Germinal center (tissue), 1 donor: ENCODE data around the gene TPCN1.

Experiments
- DNase-seq: peaks from one replicate; pipeline ENCODE4 v3.0.0; 2012; ENCODE audit warnings: mixed read lengths, low spot score

TPCN1 gene

DNA sequence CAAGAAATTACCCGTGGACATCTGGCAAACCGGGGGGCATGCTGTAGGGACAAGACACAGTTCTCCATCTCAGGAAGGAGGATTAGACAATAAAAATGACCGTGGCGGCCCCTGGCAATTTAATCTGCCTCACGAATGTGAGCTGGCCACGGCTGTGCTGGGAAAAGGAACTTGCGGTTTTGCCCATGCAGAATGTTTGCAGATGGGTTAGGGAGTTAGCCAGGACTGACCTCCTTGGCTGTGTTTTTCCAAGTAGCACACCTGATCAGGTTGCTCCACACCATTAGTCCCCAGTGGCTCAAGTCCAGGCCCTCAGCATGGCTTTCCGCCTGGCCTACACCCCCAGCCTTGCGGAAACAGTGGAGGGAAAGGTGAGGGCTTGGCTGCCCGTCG is 20.8 kb downstream of the TPCN1 start:
- DNase-seq = no peak

DNA sequence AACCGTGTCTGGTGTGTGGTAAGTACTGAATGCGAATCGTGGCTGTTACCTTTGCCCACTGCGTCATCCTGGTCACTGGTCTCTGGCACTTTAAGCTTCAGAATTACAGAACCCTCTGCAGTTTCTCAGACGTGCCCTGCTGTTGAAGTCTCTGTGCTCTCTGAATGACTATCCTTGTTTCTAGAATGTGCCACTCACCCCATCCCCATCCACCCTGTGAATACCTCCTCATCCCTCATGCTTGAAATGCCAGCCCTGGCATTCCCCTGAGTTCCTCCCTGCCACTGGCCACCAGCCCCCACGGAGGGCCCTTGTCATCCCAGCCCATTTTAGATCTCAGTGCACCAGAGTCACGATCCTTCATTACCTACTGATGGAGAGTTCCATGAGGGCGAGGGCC is 21.3 kb downstream of the TPCN1 start:
- DNase-seq = no peak

DNA sequence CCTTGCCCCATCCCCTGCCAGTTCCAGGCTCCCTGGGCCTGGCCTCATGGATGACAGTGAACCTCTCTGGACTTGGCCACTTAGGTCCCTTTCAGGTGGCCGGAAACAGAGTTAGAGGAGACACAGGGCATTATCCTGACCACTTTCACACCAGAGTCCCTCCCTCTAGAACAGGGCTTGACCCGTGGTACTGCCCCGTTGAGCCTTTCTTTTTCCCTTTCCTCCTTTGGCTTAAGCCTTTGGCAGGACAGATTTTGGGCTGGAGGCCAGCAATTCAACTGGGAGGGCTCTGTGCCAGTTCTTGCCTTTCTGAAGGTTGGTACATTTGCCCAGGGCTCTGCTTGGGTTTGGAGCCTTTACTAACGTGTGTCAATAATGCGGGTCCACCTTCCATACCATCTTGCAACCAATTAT is 22.8 kb downstream of the TPCN1 start:
- no peak for DNase-seq

DNA sequence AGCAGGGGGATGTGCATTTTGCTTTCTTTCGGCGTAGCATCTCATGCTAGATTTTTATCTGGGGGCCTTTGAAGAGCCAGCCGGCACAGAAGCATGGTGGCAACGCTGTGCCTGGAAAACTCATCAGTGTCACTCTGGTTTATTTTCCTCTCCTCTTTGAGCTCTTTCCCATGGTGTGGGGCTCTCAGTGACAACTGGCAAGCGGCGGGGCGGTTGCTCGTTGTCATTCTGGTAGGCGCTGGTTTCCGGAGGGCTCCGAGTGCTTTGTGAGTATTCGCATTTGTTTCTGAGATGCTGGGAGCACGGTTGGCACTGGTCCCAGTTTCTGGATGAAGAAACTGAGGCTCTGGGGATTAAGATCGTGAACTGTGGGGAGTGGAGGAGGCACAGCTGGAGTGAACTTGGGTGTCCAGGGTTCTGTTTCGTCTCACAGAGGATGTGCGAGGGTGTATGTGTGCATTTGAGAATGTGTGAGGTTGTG is 23.3 kb downstream of the TPCN1 start:
- DNase-seq = no peak

DNA sequence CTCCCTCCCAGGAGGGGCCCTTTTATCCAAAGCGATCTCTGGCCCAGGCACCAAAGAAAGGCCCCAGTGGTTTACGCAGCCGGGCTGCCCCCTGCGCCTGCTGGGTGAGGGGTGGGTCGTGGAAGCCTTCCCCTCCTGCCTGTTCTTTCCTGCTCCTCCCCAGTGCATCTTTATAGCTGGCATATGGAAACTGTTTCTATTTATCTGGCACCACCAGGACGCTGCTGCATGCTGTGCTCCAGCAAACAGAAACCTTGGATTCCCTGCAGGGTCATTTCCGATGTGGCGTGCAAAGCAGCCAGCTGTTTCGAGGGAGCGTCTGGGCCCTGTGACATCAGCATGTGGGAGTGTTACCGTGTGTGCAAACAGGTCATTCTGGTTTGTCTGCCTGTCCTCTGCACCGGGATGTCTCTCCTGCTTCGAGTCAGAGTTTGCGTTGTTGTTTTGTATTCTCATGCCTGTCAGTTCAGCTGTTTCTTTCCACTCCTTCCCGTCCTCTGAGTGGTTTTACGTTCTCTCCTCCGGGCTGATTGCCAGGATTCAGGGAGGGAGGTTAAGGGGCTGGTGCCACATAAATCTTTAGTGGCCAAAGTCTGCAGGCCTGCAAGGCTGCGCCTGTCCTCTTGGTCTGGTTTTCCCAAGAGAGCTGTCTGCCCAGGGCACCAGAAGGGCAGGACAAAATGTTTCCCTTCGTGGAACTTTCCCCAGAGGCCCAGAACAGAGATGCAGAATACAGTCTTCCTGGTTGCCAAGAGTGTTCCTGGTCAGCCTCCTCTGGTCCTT is 24.6 kb downstream of the TPCN1 start:
- no peak for DNase-seq

DNA sequence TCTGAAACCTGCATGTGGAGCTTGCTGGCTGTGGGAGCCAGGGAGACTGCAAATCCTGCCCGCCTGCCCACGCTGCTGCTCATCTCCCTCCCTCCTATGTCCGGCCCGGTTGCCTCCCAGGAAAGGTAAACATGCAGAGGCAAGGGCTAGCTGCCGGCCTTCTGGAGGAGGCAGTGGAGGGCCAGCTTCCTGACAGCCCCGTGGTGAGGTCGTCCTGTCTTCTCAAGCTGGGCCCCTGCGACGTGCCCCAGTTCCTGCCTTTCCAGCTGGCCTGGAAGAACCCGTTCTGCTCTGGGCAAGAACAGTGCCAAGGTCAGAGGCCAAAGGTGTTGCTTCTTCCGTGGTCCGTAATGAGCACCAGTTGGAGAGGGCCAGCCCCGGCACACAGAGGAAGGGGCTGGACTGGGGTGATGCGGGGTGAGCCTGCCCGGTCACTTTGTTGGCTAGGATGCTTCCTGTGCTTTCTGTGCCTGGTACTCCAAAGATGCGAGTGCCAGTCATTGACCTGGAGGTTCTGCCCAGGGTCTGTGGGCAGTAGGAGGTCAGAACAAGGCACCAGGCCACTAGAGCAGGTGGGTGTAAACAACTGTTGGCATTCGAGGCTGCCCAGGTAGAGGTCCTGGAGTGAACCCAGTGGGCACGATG is 25.3 kb downstream of the TPCN1 start:
- no peak for DNase-seq

DNA sequence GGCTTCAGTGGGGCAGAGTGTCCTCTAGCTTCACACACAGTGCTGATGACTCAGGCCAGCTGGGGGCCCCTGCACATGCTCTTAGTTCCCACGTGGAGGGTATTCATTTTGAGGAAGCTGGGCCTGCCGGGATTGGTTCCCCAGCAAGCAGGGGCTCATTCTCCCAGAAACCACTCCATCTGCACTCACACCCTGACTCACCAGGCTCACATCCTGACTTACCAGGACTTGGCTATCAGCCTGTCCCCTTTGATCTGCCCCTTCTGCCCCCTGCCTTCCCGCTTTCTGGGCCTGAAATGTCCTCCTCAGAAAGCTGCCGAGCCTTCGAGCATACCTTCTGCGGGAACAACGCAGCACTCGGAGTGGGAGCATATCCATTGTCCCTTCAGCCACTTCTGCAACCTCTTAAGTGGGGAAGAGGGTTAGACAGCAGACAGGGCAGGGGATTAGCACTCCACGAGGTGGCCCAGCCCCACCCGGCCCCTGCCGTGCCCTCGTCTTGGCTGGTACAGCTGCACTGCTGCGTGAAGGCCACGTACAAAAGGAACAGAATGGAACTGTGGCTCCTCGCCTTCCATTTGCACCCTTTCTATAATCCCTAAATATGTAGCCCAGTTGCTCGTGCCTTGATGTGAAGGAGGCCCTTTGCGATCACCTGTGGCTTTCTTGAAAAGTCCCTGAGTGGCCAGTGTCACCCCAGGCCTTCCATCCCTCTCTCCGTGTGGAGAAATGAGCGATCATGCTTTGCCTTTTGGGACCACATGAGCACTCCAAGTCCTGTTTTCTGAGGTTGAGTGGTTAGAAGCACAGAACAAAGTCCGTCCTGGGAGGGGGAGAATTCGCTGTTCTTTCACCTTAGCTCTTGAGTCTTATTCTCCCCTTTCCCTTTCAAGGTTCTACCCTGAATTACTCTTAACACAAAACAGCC is 26.1 kb downstream of the TPCN1 start:
- DNase-seq = no peak

DNA sequence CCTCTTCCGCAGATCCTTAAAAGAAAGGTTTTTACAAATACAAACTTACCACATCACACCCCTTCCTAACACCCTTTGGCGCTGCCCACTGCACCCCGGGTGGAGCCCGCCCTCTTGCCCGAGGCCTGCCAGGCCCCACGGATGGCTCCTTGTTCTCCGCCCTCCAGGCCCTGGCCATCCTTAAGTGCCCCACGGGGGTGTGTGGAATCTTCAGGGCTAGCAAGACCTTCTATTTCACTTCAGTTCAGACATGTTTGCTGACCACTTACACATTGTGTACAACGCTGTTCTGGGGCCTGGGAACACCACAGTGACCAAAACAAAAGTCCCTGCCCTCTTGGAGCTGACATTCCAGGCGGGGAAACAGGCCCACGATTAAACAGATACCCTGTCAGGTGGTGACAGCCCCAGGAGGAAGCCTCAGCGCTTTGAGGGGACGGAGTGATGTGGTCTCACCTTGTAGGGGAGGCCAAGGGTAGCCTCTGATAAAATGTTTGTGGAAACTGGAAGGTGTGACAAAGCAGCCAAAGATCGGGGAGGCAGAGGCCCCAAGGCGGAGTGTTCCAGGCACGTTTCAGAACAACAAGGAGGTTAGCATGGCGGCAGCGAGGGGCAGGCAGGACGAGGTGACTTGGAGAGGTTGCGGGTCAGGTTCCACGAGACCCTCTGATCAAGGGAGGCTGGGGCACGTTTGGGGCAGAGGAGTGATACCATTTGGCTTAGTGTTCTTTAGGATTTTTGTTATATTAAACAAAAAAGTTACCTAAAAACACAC is 27.0 kb downstream of the TPCN1 start:
- no peak for DNase-seq

DNA sequence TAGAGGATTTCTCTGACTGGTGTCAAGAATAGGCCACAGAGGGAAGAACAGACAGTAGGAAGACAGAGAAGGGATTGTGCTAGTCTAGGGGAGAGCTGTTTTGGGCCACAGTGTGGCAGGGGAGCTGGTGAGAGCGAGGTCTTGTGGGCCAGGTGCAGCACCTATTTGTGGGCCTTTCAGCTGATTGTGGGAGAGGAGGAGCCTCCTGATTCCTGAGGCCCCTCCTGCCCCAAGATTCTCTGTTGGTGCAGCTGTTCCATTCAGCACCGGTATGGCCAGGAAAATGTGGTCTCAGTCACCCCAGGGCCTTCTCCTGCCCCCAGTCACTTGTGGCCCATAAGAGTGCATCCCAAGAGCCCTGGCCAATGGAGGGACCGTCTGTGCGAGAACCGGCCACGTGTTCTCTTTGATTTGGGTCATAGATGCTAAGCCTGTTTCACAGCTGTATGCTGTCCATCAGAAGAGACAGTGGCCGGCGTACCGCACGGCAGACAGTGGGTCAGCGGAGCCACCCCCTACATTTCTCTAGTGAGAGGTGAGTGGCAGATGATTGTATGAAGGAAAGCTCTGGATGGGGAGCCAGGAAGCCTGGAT is 27.7 kb downstream of the TPCN1 start:
- DNase-seq = no peak

DNA sequence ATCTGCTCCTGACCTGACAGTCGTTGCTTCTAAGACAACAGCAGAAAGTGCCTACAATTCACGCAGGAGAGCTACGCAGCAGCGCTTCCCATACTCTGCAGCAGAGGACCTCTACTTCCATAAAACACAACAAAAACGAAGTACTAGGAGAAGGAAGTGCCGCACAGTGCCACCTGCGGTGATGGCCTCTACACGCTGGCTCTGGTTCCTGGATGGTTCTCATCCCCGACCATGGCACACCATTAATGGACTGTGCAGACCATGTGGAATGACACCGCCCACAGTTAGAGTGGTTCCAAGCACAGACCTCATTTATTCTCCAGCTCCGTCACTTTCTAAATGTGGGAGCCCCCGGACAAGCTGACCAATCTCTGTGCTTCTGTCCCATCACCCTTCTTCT is 28.3 kb downstream of the TPCN1 start:
- no peak for DNase-seq

DNA sequence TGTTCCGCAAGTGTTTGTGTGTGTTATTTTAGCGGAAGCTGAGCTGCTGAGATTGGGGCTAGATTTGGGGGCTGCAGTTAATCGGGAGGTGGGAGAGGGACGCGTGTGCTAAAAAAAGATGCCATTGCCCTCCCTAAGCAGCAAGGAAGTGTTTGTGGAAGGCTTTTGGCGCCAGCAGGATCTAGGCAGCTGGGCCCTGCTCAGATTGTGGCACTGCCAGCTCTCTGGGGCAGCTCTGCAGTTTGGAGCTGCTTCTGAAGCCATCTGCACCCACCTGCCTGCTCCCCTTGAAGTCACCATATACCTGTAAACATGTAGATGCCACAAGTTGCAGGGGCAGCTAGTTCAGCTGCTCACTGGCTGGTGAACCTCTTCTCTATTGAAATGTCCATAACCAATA is 28.8 kb downstream of the TPCN1 start:
- DNase-seq = no peak

DNA sequence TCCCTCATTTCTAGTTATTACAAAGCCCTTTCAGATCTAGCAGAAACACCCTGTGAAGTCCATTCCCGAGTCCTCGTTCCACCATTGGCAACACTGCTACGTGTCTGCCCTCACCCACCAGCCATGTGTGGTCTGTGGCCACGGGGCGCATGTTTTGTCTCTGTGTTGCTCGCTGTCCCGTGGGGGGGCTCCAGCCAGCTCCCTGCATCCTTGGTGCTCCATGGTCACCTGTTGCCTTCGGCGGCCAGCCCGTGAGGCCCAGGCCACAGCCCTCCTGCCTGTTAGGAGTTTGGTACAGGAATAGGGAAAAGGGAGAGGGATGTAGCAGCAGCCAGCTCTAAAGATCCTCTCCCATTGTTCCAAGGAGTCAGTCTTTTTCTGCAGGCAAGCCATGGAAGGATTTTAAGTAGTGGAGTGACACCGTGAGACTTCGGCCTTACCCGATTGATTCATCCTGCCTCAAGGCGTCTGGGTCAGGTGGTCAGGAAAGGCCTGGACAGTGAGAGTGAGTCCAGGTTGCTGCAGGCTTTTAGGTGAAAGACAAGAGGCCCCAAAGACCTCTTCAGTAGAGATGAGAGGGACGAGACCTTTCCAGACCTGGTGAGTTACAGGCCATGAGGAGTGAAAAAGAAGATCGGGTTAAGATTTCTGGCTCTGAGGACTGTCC is 30.3 kb downstream of the TPCN1 start:
- DNase-seq = no peak

DNA sequence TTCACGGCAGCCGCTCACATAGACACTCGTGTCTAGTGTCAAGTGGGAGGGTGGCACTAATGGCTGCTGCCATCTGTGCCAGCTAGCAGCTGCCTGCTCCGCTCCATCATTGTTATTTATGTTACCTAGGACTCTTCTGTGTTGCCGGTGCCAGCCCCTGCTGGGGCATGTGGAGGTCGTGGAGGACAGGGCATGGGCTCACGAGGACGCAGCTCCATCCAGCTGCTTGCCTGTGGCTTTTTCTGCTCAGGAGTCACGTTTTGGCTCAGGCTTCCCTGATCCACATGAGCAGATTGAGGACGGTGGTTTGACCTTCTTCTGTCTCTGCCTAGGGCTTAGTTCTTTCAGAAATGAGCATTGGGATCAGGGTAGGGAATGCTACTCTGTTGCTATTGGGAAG is 31.2 kb downstream of the TPCN1 start:
- DNase-seq = no peak

DNA sequence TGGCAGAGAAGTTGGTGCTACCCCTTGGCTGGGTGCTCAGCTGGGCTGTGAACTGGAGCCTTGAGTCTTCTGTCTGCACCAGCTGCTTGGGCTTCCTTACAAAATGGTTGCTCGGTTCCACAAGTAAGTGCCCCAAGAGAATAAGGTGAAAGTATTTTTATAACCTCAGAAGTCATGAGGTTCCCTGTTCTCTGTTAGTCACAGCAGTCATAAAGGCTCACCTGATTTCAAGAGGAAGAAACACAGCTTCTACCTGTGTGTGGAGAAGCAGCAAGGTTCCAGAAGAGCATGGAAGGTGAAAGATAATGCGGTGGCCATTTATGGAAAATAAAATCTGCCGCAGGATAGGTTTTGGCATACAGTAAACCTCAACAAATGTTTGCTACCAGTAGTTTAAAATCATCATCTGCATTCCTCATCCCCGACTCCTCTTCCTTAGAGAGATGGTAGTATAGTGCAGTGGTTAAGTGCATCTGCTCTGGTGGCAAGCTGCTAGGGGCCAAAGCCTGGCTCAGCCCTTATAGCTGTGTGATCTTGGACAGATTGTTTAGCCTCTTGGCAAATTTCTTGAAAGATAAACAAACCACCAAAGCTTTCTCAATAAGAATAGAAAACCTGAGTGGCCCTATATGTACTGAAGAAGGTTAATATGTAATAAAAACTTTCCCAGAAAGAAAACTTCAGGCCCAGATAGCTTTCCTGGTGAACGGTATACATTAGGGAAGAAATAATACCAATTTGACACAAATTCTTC is 32.4 kb downstream of the TPCN1 start:
- DNase-seq = no peak

DNA sequence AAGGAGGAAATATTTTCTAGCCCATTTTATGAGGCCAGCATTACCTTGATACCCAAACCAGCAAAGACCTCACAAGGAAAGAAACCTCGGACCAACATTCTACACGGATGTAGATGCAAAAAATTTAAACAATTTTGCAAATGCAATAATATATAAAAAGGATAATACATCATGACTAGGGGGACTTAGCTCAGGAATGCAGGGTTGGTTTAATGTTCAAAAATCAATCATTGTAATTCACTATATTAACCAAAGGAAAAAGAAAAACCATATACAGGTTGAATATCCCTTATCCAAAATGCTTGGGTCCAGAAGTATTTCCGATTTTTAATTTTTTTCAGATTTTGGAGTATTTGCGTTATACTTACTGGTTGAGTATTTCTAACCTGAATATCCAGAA is 33.0 kb downstream of the TPCN1 start:
- DNase-seq = no peak

DNA sequence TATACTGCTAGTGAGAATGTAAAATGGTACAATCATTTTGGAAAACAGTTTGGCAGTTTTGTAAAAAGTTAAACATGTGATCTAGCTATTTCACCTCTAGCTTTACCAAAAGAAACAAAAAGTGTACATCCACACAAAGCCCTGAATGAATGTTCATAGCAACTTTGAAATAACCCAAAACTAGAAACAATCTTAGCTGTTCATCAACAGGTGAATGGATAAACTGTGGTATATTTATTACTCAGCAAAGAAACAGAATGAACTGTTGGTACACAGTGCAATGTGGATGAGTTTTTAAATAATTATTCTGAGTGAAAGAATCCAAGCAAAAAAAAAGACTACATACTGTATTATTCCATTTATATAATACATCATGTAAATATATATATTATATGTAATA is 36.3 kb downstream of the TPCN1 start:
- no peak for DNase-seq

DNA sequence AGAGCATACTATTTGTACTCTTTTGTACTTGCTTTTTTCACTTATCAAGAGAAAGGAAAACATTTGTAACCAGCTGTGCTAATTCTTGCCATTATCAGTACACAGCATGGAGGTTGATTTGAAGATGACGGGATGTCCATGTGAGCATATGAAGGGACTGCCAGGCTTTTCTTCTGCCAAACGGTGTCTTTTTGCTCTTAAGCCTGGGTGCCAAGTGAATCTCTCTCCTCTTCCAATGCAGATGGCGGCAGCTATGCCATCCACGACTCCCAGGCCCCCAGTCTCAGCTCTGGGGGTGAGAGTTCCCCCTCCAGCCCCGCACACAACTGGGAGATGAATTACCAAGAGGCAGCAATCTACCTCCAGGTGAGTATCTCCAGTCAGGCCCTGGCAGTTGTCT is 38.9 kb downstream of the TPCN1 start:
- no peak for DNase-seq

DNA sequence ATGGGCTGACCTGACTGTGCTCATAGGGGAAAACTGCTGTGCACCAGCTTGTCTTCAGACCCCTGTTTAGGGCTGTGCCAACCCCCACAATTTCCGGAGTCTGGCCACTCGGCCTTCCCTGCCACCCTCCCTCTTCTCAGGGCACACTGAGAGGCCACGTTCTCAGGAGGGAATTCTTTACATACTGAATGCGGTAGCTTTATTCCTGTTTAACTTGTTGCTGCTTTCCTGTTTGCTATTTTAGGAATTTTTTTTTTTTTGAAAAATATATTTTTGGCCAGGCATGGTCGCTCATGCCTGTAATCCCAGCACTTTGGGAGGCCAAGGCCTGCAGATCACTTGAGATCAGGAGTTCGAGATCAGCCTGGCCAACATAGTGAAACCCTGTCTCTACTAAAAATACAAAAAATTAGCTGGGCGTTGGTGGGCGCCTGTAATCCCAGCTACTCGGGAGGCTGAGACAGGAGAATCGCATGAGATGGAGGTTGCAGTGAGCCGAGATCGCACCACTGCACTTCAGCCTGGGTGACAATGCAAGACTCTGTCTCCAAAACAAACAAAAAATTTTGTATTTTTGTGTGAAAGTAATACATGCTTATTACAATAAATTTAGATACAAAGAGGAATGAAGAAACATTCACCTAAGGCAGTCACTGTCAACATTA is 39.5 kb downstream of the TPCN1 start:
- no peak for DNase-seq

DNA sequence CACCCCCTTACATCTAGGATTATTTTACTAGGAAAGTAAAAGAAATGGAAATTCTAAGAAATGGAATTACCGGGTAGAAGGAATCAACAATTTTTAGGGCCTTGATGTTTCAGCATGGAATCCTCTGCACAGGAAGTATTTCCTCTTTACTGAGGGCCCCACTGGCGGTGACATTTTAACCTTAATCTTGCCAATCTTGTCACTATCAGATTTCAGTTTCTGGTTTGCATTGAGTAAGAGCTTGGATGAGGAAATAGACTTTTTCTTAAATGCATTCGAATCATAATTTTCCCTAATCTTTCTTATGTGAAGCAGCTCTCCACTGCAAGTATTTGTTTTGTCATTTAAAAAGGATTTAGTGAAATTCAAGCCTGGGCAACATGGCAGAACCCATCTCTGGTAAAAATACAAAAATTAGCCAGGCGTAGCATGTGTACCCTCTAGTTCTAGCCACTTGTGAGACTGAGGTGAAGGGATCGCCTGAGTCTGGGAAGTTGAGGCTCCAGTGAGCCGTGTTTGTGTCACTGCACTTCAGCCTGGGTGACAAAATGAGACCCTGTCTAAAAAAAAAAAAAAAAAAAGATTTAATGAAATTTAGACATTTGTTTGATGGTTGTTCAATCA is 40.7 kb downstream of the TPCN1 start:
- no peak for DNase-seq
